Activated CD8-positive, alpha-beta memory T cell treated with anti-CD3 and anti-CD28 coated beads for 1 hour (primary cell): ENCODE results near the gene SETBP1.

ENCODE experiments used
- DNase-seq, 2 donors: peaks; one replicate each; pipeline ENCODE4 v3.0.0-alpha.2; 2020; ENCODE audit warnings: low read depth in 1 of 2; ENCODE audit errors: extremely low read depth in 1 of 2

Gene SETBP1

DNA sequence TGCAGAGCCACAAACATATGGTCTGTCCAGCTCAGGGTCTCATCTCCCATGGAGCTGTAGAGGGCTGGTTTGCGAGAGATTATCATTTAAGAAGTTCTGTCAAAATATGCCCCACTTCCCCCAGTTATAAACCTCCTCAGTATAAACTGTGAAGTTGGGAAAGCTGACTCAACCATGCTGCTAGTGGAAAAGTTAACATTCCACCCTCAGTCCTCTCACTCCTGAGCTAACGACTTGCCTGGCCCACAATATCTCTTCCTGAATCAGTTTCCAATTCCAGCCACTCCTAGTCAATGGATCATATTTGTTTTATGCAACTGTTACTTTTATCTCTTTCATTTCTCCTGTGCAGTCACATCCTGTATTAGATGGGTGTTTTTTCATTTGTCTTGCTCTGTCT is 326.2 kb downstream of the SETBP1 start:
- no peak for DNase-seq

DNA sequence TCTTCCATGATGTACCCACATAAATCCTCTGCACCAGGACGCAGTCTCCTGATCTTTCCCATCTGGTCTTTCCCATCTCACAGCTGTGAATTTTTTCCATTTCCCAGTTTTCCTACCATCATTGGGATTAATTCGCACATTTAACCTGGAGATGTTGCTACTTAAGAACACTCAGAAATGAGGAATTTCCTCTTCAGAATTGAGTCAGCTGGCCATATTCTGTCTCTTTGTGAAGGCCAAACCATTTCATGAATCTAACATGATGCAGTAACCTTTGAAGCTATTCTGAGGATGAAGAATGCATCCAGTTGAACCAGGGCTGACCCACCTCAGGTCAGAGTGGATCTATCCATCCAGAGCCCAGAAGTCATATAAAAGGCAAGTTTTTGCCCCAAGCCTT is 326.8 kb downstream of the SETBP1 start:
- DNase-seq = no peak

DNA sequence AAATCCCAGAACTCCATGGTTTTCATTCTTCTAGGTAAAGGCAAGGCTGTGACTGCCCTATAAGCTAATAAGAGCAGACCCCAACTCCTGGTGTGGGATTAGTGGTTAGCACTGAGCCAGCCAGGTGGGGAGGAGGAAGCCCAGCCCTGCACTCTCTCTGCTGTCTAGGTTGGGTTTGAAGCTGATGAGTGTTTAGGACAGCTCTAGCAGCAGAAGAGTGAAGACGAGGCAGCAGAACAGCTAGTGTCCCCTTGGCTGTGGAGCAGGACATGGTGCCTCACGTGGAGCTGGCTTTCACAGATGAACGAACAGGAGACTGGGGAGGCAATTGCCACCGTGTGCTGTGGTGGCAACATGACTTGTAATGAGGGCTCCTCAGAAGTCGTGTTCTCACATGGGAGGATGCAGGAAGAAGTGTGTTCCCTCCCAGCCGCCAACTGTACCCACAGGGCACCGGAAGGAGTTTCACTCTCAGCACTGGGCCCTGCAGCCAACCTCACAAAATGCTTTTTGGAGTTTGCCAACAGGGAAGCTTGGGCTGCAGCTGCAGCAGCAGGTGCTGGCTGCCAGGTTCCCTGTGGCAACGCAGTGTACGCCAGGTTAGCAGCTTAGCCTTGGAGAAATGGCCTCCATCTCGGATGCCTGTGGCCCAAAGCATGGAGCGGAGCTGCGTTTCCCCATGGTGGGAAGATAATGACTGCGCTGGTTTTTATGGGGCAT is 328.2 kb downstream of the SETBP1 start:
- no peak for DNase-seq

DNA sequence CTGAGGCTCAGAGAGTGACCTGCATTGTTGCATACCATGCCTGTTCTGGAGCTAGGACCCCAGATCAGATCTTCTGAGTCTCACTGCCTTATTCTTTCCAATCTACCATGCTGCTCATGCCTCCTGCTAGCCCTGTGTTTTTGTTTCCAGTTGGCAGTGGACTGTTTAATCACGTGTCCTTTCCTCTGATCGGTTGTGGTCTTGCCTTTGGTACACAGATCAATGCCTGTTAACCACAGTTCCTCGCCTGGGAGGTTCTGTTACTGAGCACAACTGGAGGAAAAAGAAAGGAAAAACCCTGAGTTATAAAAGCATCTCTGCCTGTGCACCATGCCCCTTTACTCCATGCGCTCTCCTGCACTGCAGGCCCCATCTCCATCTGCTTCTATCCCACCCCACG is 329.1 kb downstream of the SETBP1 start:
- DNase-seq = no peak

DNA sequence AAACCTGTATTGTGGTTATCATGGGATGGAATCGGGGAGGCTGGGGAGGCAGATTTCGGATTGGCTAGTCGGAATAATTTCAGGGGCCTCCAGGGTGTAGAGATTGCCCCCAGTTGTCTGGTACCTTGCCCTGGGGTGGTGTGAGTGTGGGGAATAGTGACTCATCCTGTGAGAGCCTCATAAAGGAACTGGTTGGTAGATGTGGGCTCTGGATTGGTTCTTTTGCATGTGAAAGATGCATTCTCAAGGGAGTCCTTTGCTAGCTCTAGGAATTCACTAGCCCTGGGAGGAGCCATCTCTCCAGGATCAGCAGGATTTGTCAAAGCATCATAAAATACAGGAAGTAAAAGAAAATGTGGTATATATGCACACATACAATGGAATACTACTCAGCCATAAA is 331.6 kb downstream of the SETBP1 start:
- DNase-seq = no peak

DNA sequence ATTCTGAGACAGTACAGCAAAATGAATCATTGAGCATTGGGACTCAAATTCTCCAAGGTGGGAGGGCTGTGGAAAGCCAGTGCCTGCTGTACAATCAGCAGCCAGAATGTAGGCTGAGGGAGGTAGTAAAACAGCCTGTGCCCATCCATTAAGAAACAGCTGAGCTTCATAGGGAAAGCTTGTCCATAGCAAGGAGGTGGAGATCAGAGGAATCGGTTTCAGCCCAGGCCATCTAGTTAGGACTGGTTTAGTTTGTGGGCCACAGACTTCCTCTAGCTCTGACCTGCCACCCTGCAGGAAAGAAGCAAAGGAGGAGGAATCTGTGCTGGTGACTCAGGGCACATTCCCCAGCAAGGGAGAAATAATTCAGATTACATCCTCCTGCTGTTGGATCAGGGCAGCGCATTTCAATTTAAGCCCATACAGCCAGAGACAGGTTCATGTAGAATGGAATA is 333.4 kb downstream of the SETBP1 start:
- DNase-seq = no peak

DNA sequence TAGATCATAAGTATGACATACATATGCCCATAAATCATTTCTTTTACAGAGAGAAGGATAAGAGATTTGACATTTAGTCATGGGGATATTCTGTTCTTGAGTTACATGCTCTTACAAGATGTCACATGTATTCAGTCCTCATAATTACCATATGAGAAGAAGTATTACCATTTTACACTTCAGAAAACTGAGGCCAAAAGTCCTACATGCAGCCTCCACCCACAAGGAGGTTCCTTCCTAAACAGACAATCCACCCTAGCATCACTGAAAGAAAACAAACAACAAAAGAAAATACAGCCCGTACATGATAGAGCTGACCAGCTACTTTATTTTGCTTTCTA is 335.1 kb downstream of the SETBP1 start:
- no peak for DNase-seq

DNA sequence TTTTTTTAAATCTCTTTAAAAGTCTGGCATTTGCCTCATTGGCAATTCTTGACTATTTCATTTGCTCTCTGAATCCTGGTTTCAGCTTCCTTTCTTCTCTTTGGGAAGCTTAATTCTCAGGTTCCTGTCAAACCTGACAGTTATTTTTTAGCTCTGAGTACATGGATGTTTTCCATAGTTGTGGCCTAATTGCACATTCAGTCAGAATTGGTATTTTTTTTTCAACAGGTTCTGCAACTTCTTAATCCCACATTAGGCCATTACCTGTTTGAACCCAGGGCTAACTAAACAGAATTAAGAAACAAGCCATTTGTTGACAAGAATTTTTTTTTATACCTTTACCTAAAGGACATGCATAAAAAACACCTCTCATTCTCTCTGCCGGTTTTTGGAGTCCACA is 338.8 kb downstream of the SETBP1 start:
- no peak for DNase-seq

DNA sequence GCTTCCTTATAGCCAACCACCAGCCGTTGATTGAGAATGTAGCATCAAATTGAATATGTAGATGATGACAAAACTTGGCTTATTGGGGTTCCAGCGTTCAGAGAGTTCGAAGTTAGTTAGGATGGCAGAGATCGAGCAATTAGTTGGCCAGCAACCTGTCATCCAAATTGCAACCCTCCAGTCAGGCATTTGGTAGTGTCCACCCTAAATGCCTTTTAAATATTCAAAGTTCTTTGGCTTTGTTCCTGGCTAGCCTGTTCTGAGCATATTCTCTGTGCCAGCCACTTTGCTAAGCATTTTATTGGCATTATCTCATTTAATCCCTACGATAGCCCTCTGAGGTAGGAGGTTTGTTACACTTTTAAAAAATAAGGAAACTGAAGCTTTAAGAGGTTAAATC is 342.8 kb downstream of the SETBP1 start:
- DNase-seq = no peak

DNA sequence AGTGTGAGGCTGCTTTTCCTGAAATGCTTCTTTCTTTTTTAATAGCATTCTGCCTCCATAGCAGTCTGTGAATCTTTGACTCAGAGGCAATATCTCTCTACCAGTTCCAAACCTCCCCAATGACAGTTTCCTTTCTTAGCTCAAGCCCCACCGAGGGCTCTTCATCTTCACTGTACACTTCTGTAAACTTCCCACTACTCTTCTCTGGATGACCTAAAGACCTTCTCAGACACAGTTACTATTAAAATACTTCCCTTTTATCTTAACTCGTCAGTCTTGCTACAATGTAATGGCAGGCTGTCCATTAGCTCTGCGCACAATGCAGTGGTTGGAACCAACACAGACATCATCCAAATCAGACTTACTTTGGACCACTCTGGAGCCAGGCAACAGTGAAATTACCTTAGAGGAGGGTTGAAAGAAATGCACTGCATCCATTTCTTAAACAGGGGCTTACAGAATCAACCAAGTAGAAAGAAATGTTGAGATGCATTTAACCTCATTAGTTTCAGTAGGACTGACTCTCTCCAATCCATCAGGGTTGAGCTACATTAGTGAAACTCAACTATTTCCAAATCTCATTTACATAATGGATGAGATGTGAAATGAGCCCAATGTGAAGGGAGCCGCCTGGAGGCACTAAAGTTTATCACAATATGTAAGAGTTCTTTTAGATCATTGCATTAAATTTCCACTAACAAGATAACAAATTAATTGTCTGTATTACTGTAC is 343.8 kb downstream of the SETBP1 start:
- no peak for DNase-seq

DNA sequence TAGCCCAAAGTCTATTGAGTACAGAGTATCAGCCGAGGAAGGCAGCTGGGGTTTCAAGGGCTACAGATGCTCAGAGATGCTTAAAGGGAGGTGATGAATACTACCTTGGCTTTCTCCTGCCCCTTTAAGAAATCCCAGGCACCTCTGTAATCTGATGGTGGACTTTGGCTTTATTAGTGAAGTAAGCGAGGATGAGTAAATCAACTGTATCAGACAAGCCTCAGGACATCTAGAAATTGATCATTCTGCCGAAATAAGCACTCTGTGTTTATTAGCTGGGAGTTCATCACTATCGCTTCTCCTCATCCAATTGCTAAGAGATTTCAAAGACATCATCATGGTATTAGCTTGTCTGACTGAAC is 344.4 kb downstream of the SETBP1 start:
- DNase-seq = no peak

DNA sequence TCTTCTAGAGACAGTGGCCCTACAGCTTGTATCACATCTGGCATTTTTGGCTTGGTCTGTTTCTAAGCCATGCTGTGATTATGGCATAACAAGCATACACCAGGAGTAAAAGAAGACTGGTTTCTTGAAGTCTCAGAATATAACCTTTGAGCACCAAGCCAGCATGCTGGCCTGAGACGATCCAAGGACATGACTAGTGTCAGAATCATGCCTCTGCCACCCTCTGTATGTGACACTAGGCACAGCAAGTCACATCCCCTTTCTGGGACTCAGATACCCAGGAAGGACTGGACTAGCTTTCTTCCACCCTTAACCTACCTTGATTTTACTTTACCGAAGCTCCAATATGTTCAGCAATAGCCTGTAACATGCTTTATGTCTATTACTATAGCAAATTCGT is 345.5 kb downstream of the SETBP1 start:
- DNase-seq = no peak

DNA sequence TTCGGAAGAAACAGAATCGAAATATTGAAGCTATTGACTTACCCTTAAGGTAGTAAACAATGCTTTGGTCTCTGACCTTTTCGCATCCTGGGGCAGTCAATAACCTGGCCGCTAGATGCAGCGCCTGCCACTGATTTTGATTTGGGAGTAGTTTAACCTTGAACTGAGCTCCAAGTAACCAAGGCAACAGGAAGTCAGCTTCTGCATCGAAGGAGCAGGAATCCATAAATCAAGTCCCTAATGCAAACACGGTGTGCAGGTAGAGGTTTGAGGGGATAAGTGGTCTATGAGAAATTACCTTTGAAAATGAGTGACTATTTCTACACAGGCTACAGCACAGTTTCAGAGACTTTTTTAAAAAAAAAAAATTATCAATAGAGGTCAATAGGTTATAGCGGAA is 353.5 kb downstream of the SETBP1 start:
- no peak for DNase-seq

DNA sequence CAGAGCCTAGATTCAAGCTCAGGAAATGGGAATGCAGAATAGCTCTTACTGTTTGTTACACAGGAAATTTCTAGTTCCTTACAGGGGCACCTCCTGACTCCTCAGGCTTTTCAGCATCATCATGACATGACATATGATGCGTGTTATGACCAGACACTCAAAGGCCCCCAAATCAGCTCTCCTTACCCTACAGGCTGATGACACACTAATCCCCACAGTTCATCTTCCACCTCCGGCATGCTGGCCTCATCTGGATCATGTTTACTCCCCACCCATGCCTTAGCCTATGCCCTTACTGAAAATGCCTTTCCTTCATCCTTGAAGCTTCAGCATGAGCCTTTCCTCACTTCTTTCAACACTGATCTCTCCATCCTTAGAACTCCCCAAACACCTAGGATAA is 356.9 kb downstream of the SETBP1 start:
- no peak for DNase-seq

DNA sequence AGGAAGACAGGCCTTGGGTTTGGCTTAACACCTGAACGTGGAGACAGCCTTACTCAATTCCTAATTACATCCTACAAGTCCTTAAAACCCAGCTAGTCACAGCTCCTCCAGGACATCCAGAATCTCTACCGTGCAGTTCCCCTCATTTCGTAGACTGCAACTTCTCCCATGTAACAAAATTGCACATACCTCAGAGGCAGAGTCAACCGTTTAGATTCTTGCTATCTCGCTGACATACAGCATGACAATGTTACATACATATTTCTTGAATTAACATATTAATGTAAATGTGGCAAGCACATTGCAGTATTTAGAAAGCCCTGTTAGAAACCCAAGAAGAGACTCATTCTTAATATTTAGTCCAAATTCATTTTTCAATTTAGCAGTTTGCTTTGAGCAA is 358.7 kb downstream of the SETBP1 start:
- no peak for DNase-seq

DNA sequence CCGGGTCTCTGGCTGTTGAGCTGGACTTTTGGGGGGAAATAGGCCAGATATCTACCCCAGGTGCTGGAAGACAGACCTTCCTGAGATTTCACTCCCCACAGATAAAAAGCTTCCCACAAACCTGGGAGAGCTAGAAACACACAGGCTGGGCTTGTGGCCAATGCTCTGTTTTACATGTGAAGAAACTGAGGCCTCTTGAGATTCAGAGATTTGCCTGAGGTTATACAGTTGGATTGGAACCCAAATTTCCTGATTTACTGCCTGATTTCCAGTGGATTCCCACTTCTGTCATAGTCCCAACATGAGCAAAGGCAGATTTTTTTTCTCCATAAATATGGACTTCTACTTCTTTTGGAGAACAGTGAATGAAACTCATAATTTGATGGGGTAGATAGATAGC is 360.2 kb downstream of the SETBP1 start:
- no peak for DNase-seq

DNA sequence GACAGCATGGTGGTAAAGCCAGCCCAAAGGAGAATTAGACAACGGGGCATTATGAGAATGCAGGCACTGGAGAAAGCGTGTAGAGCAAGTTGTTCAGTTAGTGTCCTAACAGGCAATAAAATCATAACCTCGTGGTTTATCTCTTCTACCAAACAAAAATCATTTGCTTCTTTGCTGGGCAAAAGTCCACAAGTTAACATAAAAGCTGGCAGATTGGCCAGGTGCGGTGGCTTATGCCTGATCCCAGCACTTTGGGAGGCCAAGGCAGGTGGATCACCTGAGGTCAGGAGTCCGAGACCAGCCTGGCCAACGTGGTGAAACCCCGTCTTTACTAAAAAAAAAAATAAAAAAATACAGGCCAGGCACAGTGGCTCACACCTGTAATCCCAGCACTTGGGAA is 364.1 kb downstream of the SETBP1 start:
- no peak for DNase-seq

DNA sequence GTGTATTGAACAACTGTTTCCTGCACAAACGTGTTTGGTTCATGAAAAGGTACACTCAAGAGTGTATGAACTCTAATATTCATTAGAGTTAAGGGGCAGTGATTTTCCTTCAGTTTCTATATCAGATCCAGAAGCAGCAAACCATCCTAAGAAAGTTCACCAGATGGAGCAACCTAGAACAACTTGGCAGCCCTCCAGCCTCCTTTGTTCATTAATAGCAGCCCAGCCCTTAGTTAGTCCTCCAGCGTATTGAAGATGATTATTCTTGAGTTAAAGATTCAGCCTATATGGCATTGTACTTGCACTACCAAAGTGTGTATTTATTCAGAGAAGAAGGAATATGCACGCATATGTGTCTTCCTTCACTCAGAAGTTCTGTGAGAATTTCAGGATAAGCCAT is 365.5 kb downstream of the SETBP1 start:
- DNase-seq = no peak

DNA sequence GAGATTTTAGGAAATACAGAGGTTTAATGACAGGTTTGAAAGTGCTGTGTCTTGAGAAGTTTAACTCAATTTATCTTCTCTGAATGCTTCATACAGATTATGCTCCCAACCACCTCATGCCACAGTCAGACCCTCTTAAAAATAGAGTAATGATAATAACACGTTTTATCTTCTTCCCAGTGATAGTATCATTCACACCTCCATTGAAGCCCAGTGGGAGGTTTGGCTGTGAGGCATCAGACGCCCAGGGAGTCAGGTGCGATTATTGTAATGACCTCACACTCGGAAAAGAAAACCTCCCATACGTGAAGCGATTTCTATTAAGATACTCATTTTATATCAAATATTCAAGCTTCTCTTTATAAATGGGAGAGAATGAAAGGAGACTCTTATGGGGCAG is 366.3 kb downstream of the SETBP1 start:
- no peak for DNase-seq

DNA sequence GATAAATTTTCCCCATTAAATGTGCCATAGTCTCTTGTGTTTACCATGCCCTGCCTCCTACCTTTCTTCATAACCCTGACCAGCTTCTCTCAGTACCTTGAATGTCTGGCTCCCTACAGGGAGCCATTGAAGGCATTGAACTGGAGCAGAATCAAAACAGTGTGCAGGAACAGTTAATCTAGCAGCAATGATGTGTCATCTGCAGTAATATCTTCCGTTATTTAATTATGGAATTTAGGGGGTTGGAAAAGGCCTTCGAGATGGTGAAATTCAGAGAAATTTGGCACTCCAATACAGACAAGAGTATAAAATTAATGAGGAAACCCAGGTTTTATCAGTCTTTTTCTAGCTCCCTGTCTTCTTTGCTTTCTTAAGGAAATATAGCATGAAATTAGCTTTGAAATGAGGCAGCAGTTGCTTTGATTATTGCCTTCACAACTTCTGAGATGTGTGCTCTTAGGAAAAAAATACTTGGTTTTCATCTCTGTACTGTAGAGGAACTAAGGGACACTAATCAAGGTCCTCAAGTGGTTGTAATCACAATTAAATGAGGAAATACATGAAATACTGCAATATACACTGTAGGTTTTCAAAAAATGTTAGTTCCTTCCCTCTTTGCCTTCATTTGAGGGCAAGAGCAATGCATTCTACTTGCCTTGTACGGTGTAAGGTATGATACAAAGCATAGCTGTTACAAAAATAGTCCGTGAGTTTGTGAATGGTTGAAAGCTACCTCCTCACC is 369.1 kb downstream of the SETBP1 start:
- DNase-seq = no peak

DNA sequence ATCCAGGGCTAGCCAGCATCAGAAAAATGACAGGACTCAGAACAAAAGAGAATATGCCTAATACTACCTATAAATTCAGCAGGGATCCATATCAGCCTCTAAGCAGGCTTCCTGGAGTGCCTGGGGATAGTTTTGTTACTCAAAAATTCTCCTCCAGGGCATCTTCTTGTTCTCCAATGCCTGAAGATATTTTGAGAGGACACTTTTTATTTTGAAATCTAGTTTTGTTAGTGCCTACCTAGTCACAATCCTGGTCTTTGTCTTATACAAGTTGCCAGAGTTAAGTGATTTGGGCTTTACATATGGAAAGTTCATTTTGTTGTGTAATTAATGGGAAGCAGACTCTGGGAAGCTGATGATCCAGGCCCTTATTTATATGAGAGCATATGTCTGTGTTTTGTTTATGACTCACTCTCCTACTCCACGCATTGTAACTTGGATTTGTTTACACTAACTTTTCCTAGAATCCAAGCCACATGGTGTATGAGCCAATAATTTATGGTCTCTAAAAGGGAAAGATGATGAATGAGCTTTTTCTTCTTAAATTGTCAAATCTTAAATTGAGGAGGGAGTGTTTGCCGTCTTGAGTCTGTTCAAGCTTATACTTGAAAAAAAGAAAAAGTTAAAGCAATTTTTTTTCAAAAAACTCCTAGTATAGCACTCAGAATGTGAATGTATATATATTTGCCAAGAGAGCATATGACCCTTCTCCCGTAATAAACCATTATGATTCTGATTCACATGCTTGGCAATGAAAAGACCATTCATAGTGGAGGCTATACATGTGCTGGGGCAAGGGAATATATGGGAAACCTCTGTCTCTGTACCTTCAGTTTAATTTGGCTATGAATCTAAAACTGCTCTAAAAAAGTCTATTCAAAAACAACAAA is 370.3 kb downstream of the SETBP1 start:
- DNase-seq = no peak
